Calu3 (cell line): ENCODE data around the gene TXN. TPM values are rescaled to one million over a fixed set of nuclear protein-coding genes. Genes with fewer than 3 reads are reported as not detected.

Experiments
- BruUV-seq: library from RNA; stranded (reverse); fragments of 400-500 nt; replicated peaks from 2 replicates; lab custom pipeline; 2021; lab: Mats Ljungman, UMichigan
- CTCF ChIA-PET: fragments of 300-600 bp; sonication (Branson Sonifier 250); formaldehyde crosslinking; loops from one replicate; lab custom pipeline; 2022; ENCODE audit warnings: antibody characterized with exemption; lab: Charles Lee
- DNase-seq: peaks from one replicate; pipeline ENCODE4 v3.0.0; 2022
- H3K27ac Mint-ChIP-seq: one replicate; pipeline ENCODE4 v1.8.0; 2022; ENCODE audit warnings: mixed read lengths; ENCODE audit not compliant: unreplicated experiment
- H3K27me3 Mint-ChIP-seq: one replicate; pipeline ENCODE4 v1.8.0; 2022; ENCODE audit warnings: mixed read lengths; ENCODE audit not compliant: unreplicated experiment
- H3K36me3 Mint-ChIP-seq: one replicate; pipeline ENCODE4 v1.8.0; 2022; ENCODE audit warnings: mild to moderate bottlenecking, moderate library complexity, mixed read lengths; ENCODE audit not compliant: insufficient read depth, unreplicated experiment
- H3K4me1 Mint-ChIP-seq: one replicate; pipeline ENCODE4 v1.8.0; 2022; ENCODE audit warnings: mild to moderate bottlenecking, low read depth, mixed read lengths; ENCODE audit not compliant: unreplicated experiment
- H3K4me3 Mint-ChIP-seq: one replicate; pipeline ENCODE4 v1.8.0; 2022; ENCODE audit warnings: mild to moderate bottlenecking, low read depth, moderate library complexity, mixed read lengths; ENCODE audit not compliant: unreplicated experiment
- H3K9me3 Mint-ChIP-seq: one replicate; pipeline ENCODE4 v1.8.0; 2022; ENCODE audit warnings: low read depth, mixed read lengths; ENCODE audit not compliant: unreplicated experiment
- intact Hi-C: fragments of 100-400 bp; cut with micrococcal nuclease; formaldehyde crosslinking; loops from one replicate; pipeline ENCODE4 v1.10.0; 2022; ENCODE audit not compliant: unreplicated experiment
- total RNA-seq: library from RNA; stranded (reverse); gene quantifications from 2 replicates; pipeline ENCODE4 v1.2.3, GENCODE V29; 2022
- TF ChIP-seq, protein P1 (sequence below): fragments of 200-600 bp; IDR thresholded peaks from one replicate; pipeline ENCODE4 v1.8.0; 2022; ENCODE audit warnings: antibody characterized with exemption; ENCODE audit not compliant: unreplicated experiment

TXN gene
- total RNA-seq, 1 experiment from 2014 or later: 278 TPM

DNA sequence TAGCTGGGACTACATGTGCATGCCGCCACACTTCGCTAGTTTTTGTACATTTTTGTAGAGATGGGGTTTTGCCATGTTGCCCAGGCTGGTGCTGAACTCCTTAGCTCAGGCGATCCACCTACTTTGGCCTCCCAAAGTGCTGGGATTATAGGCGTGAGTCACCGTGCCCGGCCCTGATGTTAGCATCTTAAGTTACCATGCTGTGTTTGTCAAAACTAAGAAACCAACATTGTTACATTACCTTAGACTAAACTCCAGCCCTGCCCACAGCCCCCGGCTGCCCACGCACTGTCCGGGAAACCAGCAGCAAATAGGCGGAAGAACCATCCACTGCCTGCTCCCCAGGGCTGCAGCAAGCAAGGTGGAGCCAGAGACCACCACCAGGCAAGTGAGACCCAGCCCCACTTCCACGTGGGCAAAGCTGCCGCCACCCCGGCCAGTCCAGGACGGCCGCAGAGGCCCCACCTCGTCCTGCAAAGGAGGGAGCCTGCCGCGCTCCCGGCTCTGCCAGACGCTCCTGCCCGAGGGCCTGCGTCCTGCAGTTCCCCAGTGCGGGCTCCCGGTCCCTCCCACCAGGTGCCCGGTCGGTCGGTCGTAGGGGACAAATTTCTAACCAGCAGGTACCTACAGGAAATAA is 35.7 kb upstream of the TXN start:
- intact Hi-C loops: no loop called here
- no peak for DNase-seq
- CTCF ChIA-PET: no interaction called here
- H3K27me3 Mint-ChIP-seq: no peaks in the 10 kb centered on the region
- TF ChIP-seq, protein P1, sequence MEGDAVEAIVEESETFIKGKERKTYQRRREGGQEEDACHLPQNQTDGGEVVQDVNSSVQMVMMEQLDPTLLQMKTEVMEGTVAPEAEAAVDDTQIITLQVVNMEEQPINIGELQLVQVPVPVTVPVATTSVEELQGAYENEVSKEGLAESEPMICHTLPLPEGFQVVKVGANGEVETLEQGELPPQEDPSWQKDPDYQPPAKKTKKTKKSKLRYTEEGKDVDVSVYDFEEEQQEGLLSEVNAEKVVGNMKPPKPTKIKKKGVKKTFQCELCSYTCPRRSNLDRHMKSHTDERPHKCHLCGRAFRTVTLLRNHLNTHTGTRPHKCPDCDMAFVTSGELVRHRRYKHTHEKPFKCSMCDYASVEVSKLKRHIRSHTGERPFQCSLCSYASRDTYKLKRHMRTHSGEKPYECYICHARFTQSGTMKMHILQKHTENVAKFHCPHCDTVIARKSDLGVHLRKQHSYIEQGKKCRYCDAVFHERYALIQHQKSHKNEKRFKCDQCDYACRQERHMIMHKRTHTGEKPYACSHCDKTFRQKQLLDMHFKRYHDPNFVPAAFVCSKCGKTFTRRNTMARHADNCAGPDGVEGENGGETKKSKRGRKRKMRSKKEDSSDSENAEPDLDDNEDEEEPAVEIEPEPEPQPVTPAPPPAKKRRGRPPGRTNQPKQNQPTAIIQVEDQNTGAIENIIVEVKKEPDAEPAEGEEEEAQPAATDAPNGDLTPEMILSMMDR: no peak
- no peaks in the 10 kb centered on the region for H3K36me3 Mint-ChIP-seq
- no TSS peak for BruUV-seq
- no peaks in the 10 kb centered on the region for H3K4me1 Mint-ChIP-seq
- H3K4me3 Mint-ChIP-seq: no peak overlapping the region
- H3K27ac Mint-ChIP-seq: no peak overlapping the region
- no peaks in the 10 kb centered on the region for H3K9me3 Mint-ChIP-seq

GRCh38 chr9:110290001-110290400 is 33.7 kb upstream of the TXN start:
- CTCF ChIA-PET: no interaction called here
- DNase-seq: no peak
- H3K9me3 Mint-ChIP-seq: no peaks in the 10 kb centered on the region
- intact Hi-C loops: no loop called here
- no peaks in the 10 kb centered on the region for H3K4me1 Mint-ChIP-seq
- no peaks in the 10 kb centered on the region for H3K36me3 Mint-ChIP-seq
- TF ChIP-seq, protein P1: no peak
- no peaks in the 10 kb centered on the region for H3K27me3 Mint-ChIP-seq
- H3K27ac Mint-ChIP-seq: no peak overlapping the region
- no peak overlapping the region for H3K4me3 Mint-ChIP-seq
- BruUV-seq: no TSS peak

DNA sequence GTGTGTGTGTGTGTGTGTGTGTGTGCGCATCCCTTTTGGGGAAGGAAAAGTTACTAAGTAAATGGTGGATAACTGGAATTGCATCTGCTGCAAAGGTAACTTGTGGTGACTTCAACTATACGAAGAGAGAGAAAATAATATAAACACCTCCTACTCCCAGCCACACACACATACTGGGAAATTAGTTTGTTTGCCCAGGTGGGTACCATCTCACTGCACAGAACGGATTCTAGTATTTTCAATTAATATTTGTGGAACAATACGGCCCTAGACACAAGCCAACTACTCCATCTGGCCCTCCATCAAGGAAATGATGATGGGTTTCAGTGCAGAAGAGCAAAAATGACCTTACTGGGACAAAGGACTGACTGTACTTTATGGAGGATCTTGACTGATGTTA is 32.2 kb upstream of the TXN start:
- Mint-ChIP-seq H3K4me1 (peaks cover 10% of the 10 kb centered on the region), H3K4me3 (no peak overlapping the region), H3K9me3 (no peaks in the 10 kb centered on the region), H3K27ac (no peak overlapping the region), H3K27me3 (no peaks in the 10 kb centered on the region), H3K36me3 (no peaks in the 10 kb centered on the region)
- CTCF ChIA-PET: no interaction called here
- no peak for DNase-seq
- intact Hi-C loops: no loop called here
- TF ChIP-seq, protein P1: no peak
- BruUV-seq: no TSS peak

DNA sequence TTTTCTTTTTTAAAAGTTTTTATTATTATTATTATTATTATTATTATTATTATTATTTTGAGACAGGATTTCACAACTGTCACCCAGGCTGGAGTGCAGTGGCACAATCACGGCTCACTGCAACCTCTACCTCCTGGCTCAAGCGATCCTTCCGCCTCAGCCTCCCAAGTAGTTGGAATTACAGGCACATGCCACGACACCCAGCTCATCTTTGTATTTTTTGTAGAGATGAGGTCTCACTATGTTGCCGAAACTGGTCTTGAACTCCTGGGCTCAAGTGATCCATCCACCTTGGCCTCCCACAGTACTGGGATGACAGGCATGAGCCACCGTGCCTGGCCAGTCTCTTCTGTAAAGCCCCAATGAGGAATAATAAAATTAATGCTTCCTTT is 31.0 kb upstream of the TXN start:
- TF ChIP-seq, protein P1: no peak
- no peak for DNase-seq
- Mint-ChIP-seq H3K9me3 (no peaks in the 10 kb centered on the region), H3K4me3 (no peak overlapping the region), H3K36me3 (no peaks in the 10 kb centered on the region), H3K27ac (no peak overlapping the region), H3K27me3 (no peaks in the 10 kb centered on the region), H3K4me1 (peaks cover 22% of the 10 kb centered on the region)
- intact Hi-C loops: no loop called here
- BruUV-seq: no TSS peak
- CTCF ChIA-PET: interaction anchor here (0.7 kb wide), 1 partner anchor 10 kb away, joined by 3 read pairs; no protein-coding TSS in a partner anchor
